ENCODE results near the gene TSPEAR. TPM values are rescaled to one million over a fixed set of nuclear protein-coding genes. Genes with fewer than 3 reads are reported as not detected.

The TSPEAR gene
- total and polyA plus RNA-seq, 2 donors (not counting 1 experiment from before 2014, with no cell fraction given) = not detected

- Histone ChIP-seq H3K27ac (ENCODE audit: low read length in 2 of 2) (no peak overlapping the region), H3K4me3 (ENCODE audit: control extremely low read depth in 1 of 5, extremely low read depth in 1 of 5, insufficient read depth in 1 of 5, low read depth in 2 of 5, low read length in 4 of 5) (no peak overlapping the region), H3K9ac (ENCODE audit: low read length) (no peak overlapping the region), H3K79me2 (ENCODE audit: control insufficient read depth, insufficient read depth, low read length) (no peaks in the 10 kb centered on the region), H3K4me2 (replicated peaks; ENCODE audit: low read depth, low read length, poor library complexity, severe bottlenecking) (no peak overlapping the region), H3K27me3 (replicated peaks in 1 of 4; ENCODE audit: control extremely low read depth in 1 of 4, control insufficient read depth in 3 of 4, insufficient read depth in 4 of 4, low read length in 3 of 4) (peaks cover 0 to 9% (median 2%) of the 10 kb centered on the region in 4 experiments), H3K36me3 (replicated peaks in 1 of 2; ENCODE audit: control extremely low read depth in 1 of 2, control insufficient read depth in 1 of 2, extremely low read depth in 1 of 2, insufficient read depth in 2 of 2, low read length in 1 of 2) (no peaks in the 10 kb centered on the region), H3K9me3 (ENCODE audit: control extremely low read depth in 1 of 3, control insufficient read depth in 2 of 3, insufficient read depth in 1 of 3, low read length in 2 of 3) (peaks cover 0 to 5% (median 0%) of the 10 kb centered on the region in 3 donors), H3K4me1 (ENCODE audit: control insufficient read depth in 2 of 2, insufficient read depth in 2 of 2, low read length in 2 of 2) (no peaks in the 10 kb centered on the region), H2AFZ (ENCODE audit: insufficient read depth, low read depth, low read length, poor library complexity, severe bottlenecking) (no peak overlapping the region), H4K20me1 (ENCODE audit: control insufficient read depth, insufficient read depth, low read length, poor library complexity, severe bottlenecking) (no peaks in the 10 kb centered on the region)
- ATAC-seq (ENCODE audit: low read depth) = no peak
- Mint-ChIP-seq H3K4me1 (no peaks in the 10 kb centered on the region), H3K4me3 (no peak overlapping the region), H3K27ac (no peak overlapping the region), H3K9me3 (ENCODE audit: insufficient read depth) (no peaks in the 10 kb centered on the region), H3K27me3 (peaks cover 17% of the 10 kb centered on the region)
- WGBS (ENCODE audit: insufficient coverage) = 92% methylated on average over 22 of the region's 34 CpGs
- DNase-seq = no peak
- POLR2A ChIA-PET = no interaction called here
- no peak for TF ChIP-seq EZH2 (IDR thresholded peaks at IDR 0.05; ENCODE audit: borderline replicate concordance, insufficient read depth, low read depth, low read length, poor library complexity, severe bottlenecking)
- TF ChIP-seq CTCF (IDR thresholded peaks at IDR 0.05) = no peak
- intact Hi-C loops (cut with micrococcal nuclease) = no loop called here
- CTCF ChIA-PET = no interaction called here
These were observed 40.6 kb upstream of the TSPEAR start for GRCh38 chr21:44751799-44752636.

- Mint-ChIP-seq H3K27me3 (peaks cover 21% of the 10 kb centered on the region), H3K9me3 (ENCODE audit: insufficient read depth) (no peaks in the 10 kb centered on the region), H3K27ac (no peak overlapping the region), H3K4me3 (no peak overlapping the region), H3K4me1 (no peaks in the 10 kb centered on the region)
- Histone ChIP-seq H4K20me1 (ENCODE audit: control insufficient read depth, insufficient read depth, low read length, poor library complexity, severe bottlenecking) (no peaks in the 10 kb centered on the region), H3K4me1 (ENCODE audit: control insufficient read depth in 2 of 2, insufficient read depth in 2 of 2, low read length in 2 of 2) (no peaks in the 10 kb centered on the region), H3K9me3 (ENCODE audit: control extremely low read depth in 1 of 3, control insufficient read depth in 2 of 3, insufficient read depth in 1 of 3, low read length in 2 of 3) (peaks cover 0 to 5% (median 0%) of the 10 kb centered on the region in 3 donors), H3K27me3 (replicated peaks in 1 of 4; ENCODE audit: control extremely low read depth in 1 of 4, control insufficient read depth in 3 of 4, insufficient read depth in 4 of 4, low read length in 3 of 4) (peaks cover 0 to 9% (median 2%) of the 10 kb centered on the region in 4 experiments), H2AFZ (ENCODE audit: insufficient read depth, low read depth, low read length, poor library complexity, severe bottlenecking) (no peak overlapping the region), H3K36me3 (replicated peaks in 1 of 2; ENCODE audit: control extremely low read depth in 1 of 2, control insufficient read depth in 1 of 2, extremely low read depth in 1 of 2, insufficient read depth in 2 of 2, low read length in 1 of 2) (no peaks in the 10 kb centered on the region), H3K9ac (ENCODE audit: low read length) (no peak overlapping the region), H3K79me2 (ENCODE audit: control insufficient read depth, insufficient read depth, low read length) (no peaks in the 10 kb centered on the region), H3K4me3 (ENCODE audit: control extremely low read depth in 1 of 5, extremely low read depth in 1 of 5, insufficient read depth in 1 of 5, low read depth in 2 of 5, low read length in 4 of 5) (no peak overlapping the region), H3K27ac (ENCODE audit: low read length in 2 of 2) (no peak overlapping the region), H3K4me2 (replicated peaks; ENCODE audit: low read depth, low read length, poor library complexity, severe bottlenecking) (no peak overlapping the region)
- 97% methylated on average over 23 of the region's 24 CpGs for WGBS (ENCODE audit: insufficient coverage)
- DNase-seq = no peak
- ChIA-PET CTCF (interaction anchor here (1.1 kb wide), 1 partner anchor 43 kb away, joined by 4 read pairs; no protein-coding TSS in a partner anchor), POLR2A (no interaction called here)
- no peak for TF ChIP-seq CTCF (IDR thresholded peaks at IDR 0.05)
- no peak for TF ChIP-seq EZH2 (IDR thresholded peaks at IDR 0.05; ENCODE audit: borderline replicate concordance, insufficient read depth, low read depth, low read length, poor library complexity, severe bottlenecking)
- no peak for ATAC-seq (ENCODE audit: low read depth)
- intact Hi-C loops (cut with micrococcal nuclease) = no loop called here
These were observed 39.9 kb upstream of the TSPEAR start for GRCh38 chr21:44751186-44751798.

Measured in B cell (primary cell).